22Rv1 (cell line): ENCODE data around the gene AHRR.
"Not testable (repeated sequence)": the region's sequence is repeated elsewhere in the genome, so short reads cannot be mapped to it uniquely, and the experiment has no call there.

Source experiments
- CTCF ChIP-seq: fragments of 450-650 bp; IDR thresholded peaks from 2 replicates; pipeline ENCODE4 v1.5.1; 2017; ENCODE audit warnings: mild to moderate bottlenecking
- ZFX ChIP-seq: fragments of 450-650 bp; IDR thresholded peaks from 2 replicates; pipeline ENCODE4 v1.6.1; 2017; ENCODE audit warnings: antibody characterized with exemption, borderline replicate concordance

GRCh38 chr5:273091-273490 is 48.4 kb upstream of the AHRR start:
- TF ChIP-seq CTCF, ZFX: not testable (repeated sequence)
